Stimulated activated CD4-positive, alpha-beta T cell treated with anti-CD3 and anti-CD28 coated beads, Interleukin-2, amount 100 ng/mL, for 24 hours (primary cell): ENCODE results near the gene TMEM236.

Source experiments
- DNase-seq, 2 donors: peaks; one replicate each; pipeline ENCODE4 v3.0.0-alpha.2; 2020

The TMEM236 gene

DNA sequence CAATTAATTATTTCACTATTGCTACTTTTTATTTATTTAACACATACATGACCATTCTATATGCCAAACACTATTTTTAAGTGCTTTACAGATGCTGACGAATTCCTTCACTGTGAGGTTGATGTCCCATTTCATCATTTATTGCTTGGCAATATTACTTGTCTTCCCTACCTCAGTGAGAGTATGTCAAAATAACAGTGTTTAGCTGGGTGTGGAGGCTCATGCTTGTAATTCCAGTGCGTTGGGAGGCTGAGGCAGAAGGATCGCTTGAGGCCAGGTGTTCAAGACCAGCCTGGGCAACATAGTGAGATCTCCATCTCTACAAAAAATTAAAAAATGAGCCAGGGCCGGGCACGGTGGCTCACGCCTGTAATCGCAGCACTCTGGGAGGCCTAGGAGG lies 37.4 kb downstream of the TMEM236 start:
- no peak for DNase-seq

DNA sequence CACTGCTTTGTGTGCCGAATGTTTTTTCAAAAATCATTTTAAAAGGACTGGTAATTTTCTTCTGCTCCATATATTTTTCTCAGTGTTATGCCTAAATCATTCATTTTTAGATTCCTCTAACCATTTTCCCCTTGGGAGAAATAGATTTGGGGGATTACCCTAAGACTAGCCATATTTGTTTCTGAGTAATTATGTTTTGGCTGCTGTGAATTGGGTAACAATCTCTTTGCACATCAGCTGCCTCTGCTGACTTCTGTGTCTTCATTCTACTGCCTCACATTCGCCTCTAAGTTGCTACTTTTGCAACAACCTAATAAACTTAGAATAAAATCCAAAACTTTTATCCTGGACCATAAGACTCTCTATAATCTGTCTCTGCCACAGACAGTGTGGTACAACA lies 38.6 kb downstream of the TMEM236 start:
- no peak for DNase-seq

DNA sequence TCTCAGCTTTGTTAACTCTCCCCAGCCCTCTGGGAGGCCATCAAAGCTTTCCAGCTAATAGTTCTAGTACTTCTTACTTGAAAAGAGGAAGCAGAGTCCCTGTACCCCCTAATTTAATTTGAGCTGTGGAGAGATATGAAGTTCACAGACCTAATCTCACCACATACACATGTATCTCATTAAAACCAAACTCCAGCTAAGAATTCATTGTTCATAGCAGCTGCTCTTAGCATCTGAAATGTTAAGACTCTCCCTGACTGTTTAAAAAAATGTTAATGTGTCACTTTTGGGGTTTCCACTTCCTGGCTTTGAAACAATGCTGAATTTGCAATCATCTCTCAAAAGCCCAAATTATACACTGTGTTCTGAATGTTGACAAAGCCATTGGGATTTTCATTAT lies 41.0 kb downstream of the TMEM236 start:
- no peak for DNase-seq

DNA sequence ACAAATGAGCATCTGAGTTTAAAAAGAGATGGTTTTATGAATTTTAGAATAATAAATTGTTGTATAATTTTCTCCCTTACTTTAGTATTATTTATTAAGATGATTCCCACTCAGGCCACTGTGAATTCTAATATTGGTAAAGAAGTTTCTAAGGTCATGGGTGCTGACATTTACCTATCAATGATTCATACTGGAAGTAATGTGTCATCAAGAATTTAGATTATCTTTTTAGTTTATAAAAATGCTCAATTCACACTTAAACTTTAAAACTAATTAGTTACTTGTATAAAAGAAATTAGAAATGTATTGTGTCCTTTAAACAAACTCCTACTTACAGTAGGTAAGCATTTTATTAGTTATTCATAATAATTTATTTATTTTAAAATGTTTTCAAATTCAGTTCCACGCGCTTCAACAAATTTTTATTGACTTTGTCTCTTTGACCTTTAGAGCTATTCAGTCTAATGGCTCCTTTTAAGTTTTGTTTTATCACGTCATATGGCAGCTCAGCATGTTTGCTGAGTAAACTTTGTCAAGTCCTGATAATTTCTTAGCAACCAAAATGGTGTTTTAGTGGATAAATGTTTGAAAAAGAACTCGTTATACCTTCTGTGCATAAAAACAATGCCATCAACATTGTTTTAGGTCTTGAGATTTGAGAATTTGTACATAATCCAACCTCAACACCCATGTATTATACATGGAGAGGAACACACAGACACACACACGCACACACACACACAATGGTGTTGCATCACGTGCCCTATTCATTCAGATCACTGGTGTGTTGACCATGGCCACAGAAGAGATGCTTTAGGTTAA lies 42.0 kb downstream of the TMEM236 start:
- DNase-seq, result no peak

DNA sequence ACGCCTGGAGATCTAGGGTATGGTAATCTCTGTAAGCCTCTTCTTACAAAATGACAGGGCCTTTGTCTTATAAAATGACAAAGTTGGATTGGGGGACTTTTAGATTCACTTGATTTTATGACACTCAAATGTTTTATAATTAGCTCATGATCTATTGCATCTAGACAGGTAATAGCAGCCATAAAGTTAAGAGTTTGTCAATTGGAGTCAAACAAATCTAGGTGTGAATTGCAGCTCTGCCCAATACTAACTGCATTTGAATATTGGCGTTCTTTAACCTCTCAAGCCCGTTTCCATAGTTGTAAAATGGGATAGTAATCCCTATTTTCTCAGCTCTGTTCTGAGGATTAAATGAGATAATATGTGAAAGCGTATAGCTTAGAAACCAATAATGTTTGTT lies 43.1 kb downstream of the TMEM236 start:
- DNase-seq, result no peak

DNA sequence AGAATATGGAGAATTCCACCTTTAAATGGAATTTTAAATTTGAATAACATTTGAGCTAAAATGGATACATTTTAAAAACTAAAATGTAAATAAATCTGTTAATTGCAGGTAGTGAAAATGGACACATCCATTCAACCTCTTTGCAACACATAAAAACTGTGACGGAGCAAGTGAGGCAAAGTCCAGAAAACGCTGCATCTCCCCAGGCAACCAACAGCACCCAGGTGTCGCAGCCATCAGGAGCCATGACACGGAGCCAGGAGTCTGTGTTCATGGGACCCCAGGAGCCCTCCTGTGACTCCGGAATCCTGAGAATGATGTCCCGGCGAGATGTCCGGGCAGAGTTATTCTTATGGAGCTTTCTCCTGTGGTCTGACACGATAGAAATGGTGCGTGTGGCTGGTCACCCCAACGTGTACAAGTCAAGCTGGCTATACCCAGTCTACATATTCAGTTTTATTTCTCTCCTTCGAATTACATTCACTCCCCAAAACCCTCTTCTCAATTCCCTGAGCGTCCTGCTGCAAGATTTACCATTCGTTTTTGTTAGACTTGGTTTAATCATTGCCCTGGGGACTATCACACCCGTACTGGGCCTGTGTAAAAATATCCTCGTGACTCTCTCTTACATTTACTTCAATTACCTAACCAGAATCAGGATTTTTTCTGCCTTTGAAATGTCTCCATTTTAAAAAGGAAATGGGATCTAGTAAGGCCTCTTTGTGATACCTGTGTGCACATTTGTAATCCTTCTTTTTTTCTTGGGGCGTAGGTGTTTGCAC lies 44.0 kb downstream of the TMEM236 start:
- no peak for DNase-seq

DNA sequence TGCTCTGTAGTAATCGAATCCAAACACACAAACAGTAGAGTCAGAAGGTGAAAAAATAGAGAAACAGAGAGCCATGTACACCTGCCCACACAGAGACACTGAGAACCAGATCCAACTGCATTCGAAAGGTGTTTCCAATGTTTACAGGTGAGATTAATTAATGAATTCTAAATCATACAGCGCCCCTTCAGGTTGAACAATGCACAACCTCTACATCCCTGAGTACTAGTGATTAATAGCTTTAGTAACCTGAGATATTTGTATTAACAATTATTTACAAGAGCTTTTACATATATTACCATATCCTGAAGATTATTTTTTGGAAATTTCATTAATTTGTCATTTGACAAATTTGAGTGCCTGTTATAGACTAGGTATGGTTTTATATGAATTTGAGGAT lies 49.5 kb downstream of the TMEM236 start:
- DNase-seq, result no peak

DNA sequence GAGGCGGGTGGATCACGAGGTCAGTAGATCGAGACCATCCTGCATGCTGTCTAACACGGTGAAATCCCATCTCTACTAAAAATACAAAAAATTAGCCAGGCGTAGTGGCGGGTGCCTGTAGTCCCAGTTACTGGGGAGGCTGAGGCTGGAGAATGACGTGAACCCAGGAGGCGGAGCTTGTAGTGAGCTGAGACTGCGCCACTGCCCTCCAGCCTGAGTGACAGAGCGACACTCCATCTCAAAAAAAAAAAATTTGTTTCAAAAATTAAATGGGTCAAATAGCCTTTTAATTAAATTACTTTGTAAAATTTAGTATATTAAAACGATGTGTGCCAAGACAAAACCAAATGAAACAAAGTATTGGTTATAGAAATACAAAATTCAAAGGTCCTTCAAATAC lies 50.3 kb downstream of the TMEM236 start:
- DNase-seq, result no peak

DNA sequence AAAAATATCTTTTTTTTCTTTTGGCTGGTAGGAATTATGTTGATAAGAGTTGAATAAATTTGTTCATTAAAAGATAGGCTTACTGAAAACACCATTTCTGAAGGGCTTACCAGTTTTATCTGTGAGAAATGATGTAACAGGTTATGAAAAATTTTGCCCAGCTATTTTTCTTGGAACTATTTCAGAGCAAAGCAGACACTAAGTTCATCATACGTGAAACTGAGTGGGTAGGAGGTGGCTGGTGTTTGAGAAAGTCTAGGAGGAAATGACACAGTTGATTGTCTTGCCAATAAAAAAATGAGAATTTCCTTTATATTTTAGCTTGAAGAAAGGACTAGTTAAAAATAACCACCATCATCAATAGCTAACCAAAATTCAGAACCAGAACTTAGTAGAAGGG lies 51.0 kb downstream of the TMEM236 start:
- no peak for DNase-seq

DNA sequence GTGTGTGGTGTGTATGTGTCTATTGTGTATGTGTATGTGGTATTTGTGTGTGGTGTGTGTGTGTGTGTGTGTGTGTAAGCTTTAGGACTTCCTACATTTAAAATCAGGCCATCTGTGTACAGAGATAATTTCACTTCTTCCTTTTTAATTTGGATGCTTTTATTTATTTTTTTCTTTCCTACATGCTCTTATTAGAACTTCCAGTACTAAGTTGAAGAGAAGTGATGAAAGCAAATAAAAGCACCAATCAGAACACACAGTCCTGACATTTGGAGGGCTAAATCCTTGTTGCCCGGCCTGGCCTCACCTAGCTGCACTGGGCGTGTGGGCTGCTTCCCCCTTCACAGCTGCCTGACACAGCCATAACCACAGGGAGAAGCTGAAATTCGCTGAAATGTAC lies 53.3 kb downstream of the TMEM236 start:
- no peak for DNase-seq

DNA sequence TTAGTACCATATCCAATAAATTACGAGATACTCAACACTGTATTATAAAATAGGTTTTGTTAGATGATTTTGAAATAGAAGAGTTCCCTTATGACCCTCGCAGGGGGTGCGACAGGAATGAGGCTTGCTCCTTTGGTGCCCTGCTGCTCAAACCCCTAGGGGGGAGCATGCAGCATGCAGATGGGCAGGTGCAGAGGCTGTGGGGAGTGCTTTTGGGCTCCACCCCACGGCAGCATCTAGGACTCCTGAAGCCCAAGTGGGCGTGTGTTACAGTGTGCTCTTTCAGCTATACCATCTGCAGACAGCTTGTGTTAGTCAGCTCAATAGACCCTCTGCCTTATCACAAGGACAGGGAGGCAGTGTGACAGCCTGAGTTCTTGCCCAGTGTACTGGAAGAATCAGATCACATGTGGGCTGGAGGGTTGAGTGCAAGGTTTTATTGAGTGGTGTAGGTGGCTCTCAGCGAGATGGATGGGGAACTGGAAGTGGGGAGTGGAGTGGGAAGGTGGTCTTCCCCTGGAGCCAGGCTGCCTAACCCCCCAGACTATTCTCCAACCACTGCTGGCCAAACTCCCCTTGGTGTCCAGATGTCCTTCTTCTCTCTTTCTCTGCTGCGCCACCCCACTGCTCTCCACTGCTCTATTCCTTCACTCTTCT lies 54.0 kb downstream of the TMEM236 start:
- DNase-seq, result peak; percentile 20 to 21

DNA sequence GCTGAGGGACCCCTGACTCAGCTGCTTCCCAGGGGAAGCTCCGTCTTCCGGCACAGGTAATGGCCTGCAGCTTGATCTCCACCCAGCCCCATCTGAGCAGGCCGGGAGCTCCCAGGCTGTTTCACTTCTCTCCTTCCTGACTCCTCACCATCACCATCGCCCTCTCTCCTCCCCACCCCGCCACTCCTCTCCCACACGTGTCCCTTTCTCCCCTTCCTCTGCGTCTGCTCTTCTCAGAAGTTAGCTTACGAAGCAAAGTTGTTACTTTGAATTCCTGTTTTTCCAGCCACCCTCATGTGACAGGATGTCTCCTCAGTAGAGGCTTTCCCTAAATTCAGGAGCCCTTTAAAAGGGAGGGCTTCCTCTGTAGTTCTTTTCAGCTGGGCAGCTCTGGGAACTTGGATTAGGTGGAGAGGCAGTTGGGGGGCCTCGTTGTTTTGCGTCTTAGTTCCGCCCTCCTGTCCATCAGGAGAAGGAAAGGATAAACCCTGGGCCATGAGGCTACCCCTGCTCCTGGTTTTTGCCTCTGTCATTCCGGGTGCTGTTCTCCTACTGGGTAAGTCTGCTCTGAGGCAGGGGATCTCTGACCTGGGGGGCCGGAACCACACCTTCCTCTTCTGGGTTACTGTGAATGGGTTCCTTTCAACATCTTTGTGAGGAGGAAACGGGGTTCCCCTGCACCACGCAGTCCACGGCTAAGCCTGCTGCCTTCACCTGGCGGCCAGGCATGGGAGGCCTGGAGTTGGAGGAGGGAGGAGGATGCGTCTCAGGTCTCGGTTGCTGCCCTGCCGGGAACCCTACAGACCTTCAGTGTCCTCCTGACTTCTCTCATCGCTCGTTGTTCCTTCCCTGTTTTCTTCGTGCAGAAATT lies 57.2 kb downstream of the TMEM236 start, which contains the start of gene MRC1:
Gene MRC1 (plus strand): TSS at position 378 of the 871 bp plus-strand sequence. CDS start 118 bp downstream, at position 496.
- DNase-seq, result no peak

DNA sequence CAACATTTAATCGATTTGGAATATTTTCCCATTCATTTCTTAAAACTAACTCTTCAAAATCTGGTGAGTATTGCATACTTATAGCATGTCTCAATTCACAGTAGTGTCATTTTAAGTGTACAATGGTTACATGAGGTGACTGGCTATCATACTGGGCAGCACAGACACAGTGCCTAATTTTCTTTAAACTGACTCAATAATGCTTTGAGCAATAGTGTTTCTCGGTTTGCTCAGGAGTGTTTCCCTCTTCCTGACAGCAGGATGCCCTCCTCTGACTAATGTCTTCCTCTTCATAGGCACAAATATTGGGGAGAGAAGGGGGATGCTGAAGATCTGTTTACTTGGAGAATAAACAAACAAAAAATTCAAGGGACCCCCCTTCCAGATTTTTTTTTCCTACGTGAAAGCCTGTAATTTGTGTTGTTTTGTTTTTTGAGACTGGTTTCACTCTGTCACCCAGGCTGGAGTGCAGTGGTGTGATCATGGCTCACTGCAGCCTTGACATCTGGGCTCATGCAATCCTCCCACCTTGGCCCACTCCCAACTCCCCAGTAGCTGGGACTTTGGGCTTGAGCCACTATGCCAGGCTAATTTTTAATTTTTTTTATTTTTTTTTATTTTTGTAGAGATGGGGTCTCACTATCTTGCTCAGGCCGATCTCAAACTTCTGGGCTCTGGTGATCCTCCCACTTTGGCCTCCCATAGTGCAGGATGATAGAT lies 59.3 kb downstream of the TMEM236 start:
- DNase-seq, result no peak

DNA sequence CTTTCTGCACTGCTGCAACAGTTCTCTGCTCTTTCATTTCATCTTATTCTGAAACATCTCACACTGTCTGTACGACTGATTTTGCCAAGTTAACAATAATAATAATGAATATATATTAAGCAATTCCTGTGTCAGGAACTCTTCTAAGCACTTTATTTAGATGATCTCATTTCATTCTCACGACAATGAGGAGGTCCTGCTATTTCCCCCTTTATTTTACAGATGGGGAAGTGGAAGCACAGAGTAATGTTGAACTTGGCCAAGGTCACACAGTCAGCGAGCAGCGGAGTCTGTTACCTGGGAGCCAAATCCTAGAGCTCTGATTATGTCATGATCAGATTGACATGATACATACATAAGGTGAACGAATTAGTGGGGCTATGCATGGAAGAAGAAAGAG lies 63.0 kb downstream of the TMEM236 start:
- no peak for DNase-seq

DNA sequence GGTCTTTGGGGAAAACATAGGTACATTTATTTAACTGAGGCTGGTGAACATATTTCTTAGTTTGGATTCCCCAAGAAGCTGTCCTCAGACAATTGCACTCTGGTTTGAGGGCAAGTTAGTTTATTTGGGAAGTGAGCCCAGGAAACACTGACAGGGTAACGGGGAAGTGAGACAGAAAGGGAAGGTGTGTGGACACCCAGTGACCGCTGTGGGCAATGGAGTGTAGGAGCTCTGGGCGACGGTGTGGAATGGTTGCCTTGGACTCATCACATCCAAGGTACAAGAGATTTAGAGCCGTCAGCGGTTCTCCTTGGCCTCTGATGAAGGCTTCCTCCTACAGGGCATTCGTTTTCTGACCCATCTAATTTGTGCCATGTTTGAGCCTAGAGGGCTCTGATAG lies 64.2 kb downstream of the TMEM236 start:
- DNase-seq, result no peak

DNA sequence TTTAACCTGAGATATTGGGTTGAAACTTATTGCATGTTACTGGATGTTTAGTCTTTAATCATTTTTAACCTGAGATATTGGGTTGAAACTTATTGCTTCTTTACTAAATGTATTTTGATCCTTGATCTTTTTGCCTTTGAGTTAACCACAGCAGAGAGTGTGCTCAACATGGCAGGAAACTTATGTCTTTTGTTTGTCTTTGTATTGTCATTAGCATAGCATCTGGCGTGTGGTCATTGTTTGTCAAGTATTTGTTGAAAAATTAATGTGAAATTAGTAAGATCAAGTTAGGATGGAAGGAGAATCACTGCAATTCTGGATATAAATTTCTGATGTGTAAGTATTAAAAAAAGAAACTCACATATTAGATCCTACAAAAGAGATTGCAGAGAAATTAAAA lies 65.3 kb downstream of the TMEM236 start:
- DNase-seq, result no peak

DNA sequence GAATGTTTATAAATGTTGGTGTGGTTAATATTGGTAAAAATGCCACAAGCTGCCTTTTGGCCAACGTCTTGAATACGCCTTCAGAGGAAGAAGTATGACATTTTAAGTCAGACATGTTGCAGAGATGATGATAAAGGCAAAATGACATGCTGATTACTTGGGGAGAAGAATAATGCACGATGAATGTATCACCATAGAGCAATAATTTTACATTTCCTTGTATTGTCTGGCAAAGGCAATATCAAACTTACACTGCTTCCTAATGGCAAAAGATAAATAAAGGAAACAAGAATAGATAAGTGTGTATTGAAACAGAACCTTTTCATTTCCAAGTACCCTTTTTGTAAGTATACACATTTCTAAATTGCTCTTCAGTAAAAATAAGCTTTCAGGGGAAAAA lies 65.8 kb downstream of the TMEM236 start:
- DNase-seq, result no peak

DNA sequence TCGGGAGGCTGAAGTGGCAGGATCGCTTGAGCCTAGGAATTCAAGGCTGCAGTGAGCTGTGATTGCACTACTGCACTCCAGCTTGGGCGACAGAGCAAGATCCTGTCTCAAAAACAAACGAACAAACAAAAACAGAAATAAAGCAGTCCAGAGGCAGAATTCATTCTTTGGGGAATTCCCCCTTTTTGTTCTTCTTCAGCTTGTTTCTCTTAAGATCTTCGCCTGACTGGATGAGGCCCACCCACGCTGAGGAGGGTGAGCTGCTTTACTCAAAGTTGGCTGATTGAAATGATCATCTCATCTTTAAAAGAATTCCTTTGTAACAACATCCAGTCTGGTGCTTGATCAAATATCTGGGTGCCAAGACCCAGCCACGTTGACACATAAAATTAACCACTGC lies 67.8 kb downstream of the TMEM236 start:
- no peak for DNase-seq

DNA sequence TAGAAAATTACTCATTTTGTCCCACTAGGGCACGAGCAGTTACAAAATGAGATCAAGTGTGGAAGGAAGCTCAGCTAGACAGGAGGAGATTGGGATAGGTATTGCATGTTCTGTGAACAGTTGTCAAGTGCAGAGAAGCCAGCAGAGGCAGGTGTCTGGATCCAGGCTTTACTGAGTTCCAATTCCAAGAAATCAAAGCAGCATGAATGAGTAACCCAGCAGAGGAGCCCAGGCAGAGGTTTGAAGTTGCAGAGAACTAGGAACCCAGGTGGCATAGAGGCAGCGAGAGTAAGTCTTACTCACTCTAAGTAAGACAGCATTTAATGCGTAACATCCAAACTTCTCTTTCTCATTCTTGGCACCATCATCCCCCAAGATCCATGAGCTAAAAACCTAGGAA lies 68.9 kb downstream of the TMEM236 start:
- DNase-seq, result no peak

DNA sequence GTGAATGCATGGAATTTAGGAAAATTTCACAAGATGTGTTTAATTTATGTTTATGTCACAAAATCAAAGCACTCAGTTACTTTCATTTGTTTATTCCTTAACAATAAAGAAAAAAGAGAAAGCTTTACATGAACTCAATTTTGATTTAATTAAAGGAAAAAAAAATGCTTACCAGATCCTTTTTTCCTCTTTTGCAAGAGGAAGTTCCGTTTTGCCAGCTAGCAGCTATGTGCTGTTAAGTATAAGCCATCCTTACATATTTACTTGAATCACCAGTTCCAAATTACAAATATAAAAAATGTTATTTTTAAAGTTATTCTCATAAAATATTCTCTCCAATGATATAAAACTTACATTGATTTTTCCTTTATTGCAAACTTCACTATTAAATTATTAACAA lies 69.9 kb downstream of the TMEM236 start:
- DNase-seq, result no peak

DNA sequence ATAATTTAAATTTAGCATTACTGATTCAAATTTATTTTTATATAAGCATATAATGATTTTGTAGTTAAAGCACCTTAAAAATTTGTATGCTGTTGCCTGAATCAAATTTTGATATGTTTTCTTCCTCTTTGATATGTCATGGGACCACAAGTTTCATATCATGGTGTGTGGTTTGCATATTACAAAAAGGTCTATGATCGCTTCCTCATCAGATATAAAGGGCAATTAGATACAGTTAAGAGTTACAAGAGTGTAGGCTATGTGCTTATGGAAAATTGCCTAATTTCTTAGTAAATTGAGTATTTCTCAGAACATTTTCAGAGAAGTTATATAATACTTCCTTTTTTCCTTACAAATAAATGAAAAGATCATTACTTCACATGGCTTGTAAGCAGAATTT lies 79.3 kb downstream of the TMEM236 start:
- DNase-seq, result no peak

DNA sequence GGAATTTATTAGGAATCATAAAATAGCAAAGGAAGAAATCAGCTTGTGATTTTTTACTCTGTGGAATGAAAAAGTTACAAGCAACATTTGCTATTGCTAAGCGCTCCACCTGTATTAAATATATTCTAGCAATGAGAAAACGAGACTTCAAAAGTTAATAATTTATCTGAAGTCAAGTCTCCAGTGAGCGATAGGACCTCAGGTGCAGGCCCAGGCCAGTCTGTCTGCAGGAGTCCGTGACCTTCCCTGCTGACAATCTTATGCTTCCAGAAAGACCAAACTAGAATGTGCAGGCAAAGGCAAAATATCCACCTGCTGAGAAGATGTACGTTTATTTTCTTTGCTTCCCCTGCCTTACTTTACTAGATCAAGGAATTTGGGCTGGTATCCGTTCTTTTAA lies 79.9 kb downstream of the TMEM236 start:
- DNase-seq, result no peak
